Ectodermal cell (in vitro differentiated cells): Measurements from ENCODE around the gene TP53INP2.

Source experiments
- H3K27ac ChIP-seq: 2 replicates; pipeline ENCODE4 v1.7.0; 2013; ENCODE audit warnings: mild to moderate bottlenecking, low read depth, low read length; ENCODE audit not compliant: insufficient read depth, poor library complexity, severe bottlenecking
- H3K27me3 ChIP-seq: 2 replicates; pipeline ENCODE4 v1.7.0; 2013; ENCODE audit warnings: mild to moderate bottlenecking, low read length; ENCODE audit not compliant: insufficient read depth, control insufficient read depth, poor library complexity, severe bottlenecking
- H3K36me3 ChIP-seq: one replicate; pipeline ENCODE4 v1.7.0; 2013; ENCODE audit warnings: low read length; ENCODE audit not compliant: control insufficient read depth, insufficient read depth
- H3K4me1 ChIP-seq: one replicate; pipeline ENCODE4 v1.7.0; 2013; ENCODE audit warnings: low read length; ENCODE audit not compliant: control insufficient read depth, insufficient read depth
- H3K4me3 ChIP-seq: 2 replicates; pipeline ENCODE4 v1.7.0; 2013; ENCODE audit warnings: low read depth, low read length, control low read depth; ENCODE audit not compliant: insufficient read depth
- H3K9me3 ChIP-seq: 2 replicates; pipeline ENCODE4 v1.7.0; 2013; ENCODE audit warnings: mild to moderate bottlenecking, low read length, moderate library complexity; ENCODE audit not compliant: control insufficient read depth
- WGBS, 2 experiments: methylation state at CpG; one replicate each; pipeline ENCODE4 v1.1.7; 2013; ENCODE audit warnings: missing lambda C conversion rate in 2 of 2; 5-methylcytosine and 5-hydroxymethylcytosine counted together

The TP53INP2 gene

GRCh38 chr20:34676642-34677373 is 27.3 kb upstream of the TP53INP2 start, which contains the start of gene PIGU:
Gene PIGU, minus strand, starts transcription at chr20:34677092. Its CDS starts 7 bp downstream, at chr20:34677085.
- 0% methylated on average over 64 of the region's 64 CpGs for WGBS, 2 experiments
- Histone ChIP-seq H3K4me3 (peak within 1 kb of the TSS; percentile 87), H3K27me3 (no peaks in the 10 kb centered on the region), H3K36me3 (no peaks in the 10 kb centered on the region), H3K9me3 (no peaks in the 10 kb centered on the region), H3K27ac (peak within 1 kb of the TSS; percentile 69), H3K4me1 (no peaks in the 10 kb centered on the region)

- no peak overlapping the region for H3K4me3 ChIP-seq
- no peaks in the 10 kb centered on the region for H3K4me1 ChIP-seq
- H3K36me3 ChIP-seq, result no peaks in the 10 kb centered on the region
- no peaks in the 10 kb centered on the region for H3K27me3 ChIP-seq
- H3K9me3 ChIP-seq, result no peaks in the 10 kb centered on the region
- no peak overlapping the region for H3K27ac ChIP-seq
Measured at GRCh38 chr20:34680586-34681175, 23.5 kb upstream of the TP53INP2 start.

- WGBS, 2 experiments, result 75 to 88% methylated on average over 3 of the region's 3 CpGs
- no peak overlapping the region for H3K27ac ChIP-seq
- no peaks in the 10 kb centered on the region for H3K4me1 ChIP-seq
- H3K27me3 ChIP-seq, result no peaks in the 10 kb centered on the region
- H3K9me3 ChIP-seq, result no peaks in the 10 kb centered on the region
- no peak overlapping the region for H3K4me3 ChIP-seq
- no peaks in the 10 kb centered on the region for H3K36me3 ChIP-seq
Measured at GRCh38 chr20:34683667-34684066, 20.5 kb upstream of the TP53INP2 start.

GRCh38 chr20:34689486-34689885 is 14.7 kb upstream of the TP53INP2 start:
- Histone ChIP-seq H3K4me1 (no peaks in the 10 kb centered on the region), H3K27me3 (no peaks in the 10 kb centered on the region), H3K36me3 (no peaks in the 10 kb centered on the region), H3K27ac (no peak overlapping the region), H3K4me3 (no peak overlapping the region), H3K9me3 (no peaks in the 10 kb centered on the region)
- WGBS, 2 experiments, result 90 to 91% methylated on average over 2 of the region's 2 CpGs

GRCh38 chr20:34691838-34692237 is 12.3 kb upstream of the TP53INP2 start:
- Histone ChIP-seq H3K9me3 (no peaks in the 10 kb centered on the region), H3K27me3 (no peaks in the 10 kb centered on the region), H3K27ac (no peak overlapping the region), H3K4me1 (no peaks in the 10 kb centered on the region), H3K4me3 (no peak overlapping the region), H3K36me3 (no peaks in the 10 kb centered on the region)
- 93 to 94% methylated on average over 2 to 3 of the region's 3 CpGs for WGBS, 2 experiments

DNA sequence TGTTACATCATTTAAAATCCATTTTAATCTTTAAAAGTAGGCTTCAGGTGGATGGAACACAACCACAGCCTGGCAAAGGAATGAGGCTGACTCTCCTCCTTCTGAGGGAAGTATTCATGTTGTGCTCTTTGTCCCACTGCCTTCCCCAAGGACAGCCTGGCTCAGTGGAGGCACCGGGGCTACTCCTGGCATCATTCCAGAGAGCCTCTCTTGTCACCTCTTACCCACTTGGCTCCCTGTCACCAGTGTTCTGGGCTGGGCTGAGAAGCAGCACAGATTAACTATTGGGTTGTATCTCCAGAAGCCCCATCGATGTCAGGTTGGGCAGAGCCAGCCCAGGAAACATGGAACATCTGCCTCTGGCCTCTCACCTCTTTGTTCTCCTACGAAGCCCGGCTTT is 10.7 kb upstream of the TP53INP2 start:
- WGBS, 2 experiments, result 78 to 86% methylated on average over 4 of the region's 4 CpGs
- Histone ChIP-seq H3K9me3 (no peaks in the 10 kb centered on the region), H3K27me3 (no peaks in the 10 kb centered on the region)

DNA sequence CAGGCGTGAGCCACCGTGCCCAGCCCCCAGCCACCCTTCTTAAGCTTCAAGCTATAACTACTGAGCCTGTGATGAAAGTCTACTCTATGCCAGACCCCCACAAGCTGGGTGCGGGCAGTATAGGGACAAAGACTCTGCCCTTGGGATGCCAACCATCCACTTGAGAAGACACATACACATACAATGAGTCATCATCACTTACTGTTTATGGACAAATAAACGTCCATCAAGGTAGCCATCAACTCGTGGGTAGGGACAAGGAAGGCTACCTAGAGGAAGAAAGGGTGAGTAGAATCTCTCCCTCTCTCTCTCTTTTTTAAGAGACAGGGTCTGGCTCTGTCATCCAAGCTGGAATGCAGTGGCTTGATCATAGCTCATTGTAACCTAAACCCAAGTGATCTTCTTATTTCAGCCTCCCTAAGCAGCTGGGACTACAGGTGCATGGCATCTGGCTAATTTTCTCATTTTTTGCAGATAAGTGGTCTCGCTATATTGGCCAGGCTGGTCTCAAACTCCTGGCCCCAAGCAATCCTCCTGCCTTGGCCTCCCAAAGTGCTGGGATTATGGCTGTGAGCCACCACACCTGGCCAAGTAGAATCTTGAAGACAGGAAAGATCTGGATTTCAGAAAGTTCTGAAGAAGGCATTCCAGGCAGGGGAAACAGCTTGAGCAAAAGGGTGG is 2.6 kb upstream of the TP53INP2 start:
- no peaks in the 10 kb centered on the region for H3K36me3 ChIP-seq
- H3K4me3 ChIP-seq, result no peak overlapping the region
- WGBS, 2 experiments, result 89 to 91% methylated on average over 6 of the region's 6 CpGs
- H3K9me3 ChIP-seq, result no peaks in the 10 kb centered on the region
- peaks cover 12% of the 10 kb centered on the region for H3K4me1 ChIP-seq
- H3K27me3 ChIP-seq, result peaks cover 36% of the 10 kb centered on the region
- no peak overlapping the region for H3K27ac ChIP-seq

More for the DNA sequence above, 10.7 kb upstream of the TP53INP2 start:
- no peaks in the 10 kb centered on the region for H3K36me3 ChIP-seq
- H3K27ac ChIP-seq, result no peak overlapping the region
- no peak overlapping the region for H3K4me3 ChIP-seq
- no peaks in the 10 kb centered on the region for H3K4me1 ChIP-seq

DNA sequence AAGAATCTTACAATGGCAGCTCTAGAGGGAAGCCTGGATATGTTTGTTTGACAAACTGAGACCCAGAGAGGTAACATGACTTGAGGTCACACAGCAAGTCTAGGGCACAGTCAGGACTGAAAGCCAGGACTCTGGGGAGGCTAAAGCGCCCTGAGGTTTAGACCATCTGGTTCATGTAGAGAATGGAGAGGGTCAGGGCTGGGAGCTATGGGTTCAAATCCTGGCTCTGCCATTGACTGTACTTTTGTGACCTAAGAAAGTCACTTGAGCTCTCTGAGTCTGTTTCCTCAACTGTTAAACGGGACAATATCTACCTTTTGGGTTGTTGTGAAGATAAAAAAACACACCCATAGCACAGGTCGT is 1.1 kb upstream of the TP53INP2 start:
- Histone ChIP-seq H3K27me3 (peaks cover 46% of the 10 kb centered on the region), H3K36me3 (no peaks in the 10 kb centered on the region), H3K27ac (no peak overlapping the region), H3K4me1 (peaks cover 12% of the 10 kb centered on the region), H3K4me3 (peak overlapping the region; percentile 81), H3K9me3 (no peaks in the 10 kb centered on the region)
- WGBS, 2 experiments, result 54 to 57% methylated on average over 3 of the region's 3 CpGs

DNA sequence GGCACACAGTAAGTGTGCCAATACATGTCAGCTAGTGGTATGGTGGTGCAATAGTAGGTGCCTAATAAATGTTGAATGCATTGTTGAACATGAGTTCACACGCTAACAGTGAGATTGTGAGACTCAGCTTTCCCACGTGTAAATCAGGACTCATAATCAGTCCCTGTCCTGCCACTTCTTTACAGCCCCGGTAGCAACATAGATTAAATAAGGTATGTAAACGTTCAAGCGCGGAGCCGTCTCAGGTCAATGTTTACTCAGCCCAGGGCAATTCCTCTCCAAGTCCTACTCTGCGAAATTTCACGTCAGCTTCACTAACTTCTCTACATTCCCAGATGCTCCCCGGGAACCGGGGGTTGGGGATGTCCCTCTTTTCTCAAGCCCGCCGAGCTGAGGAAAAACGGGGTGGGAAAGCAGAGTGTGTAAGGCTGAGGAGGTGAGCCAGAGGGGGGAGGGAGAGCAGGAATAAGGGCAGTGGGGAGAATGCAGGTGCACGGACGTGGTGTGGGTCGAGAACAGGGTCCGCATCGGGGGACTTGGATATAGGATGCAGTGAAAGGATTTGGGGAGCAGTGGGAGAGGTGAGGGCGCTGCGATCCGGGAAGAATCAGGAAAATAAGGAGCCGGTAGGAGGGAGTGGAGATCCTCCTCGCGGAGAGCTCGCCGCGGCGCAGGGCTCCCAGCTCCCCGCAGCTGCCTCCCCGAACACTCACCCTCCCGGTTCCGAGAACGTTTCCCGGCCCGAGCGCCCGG is 544 bp upstream of the TP53INP2 start:
- peaks cover 52% of the 10 kb centered on the region for H3K27me3 ChIP-seq
- WGBS, 2 experiments, result 2 to 4% methylated on average over 34 to 38 of the region's 38 CpGs

DNA sequence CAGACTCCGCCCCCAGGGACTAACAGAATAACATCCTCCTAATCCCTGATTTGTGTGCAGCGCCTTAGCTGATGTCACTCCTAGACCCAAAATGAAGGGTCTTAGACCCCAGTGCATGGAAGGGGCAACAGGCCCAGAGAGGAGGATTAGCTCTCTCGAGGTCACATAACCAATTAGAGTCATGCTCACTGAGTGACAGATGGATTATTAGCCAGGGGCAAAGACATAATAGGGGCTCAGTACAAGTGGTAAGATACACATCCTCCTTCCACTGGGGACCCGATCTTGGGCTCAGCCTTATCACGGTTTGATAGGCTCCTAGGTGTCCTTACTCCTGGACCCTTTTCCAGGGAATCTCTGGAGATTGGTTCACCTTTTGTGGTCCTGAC is 858 bp downstream of the TP53INP2 start:
- Histone ChIP-seq H3K27me3 (peaks cover 59% of the 10 kb centered on the region), H3K36me3 (no peaks in the 10 kb centered on the region), H3K9me3 (no peaks in the 10 kb centered on the region), H3K4me1 (peaks cover 12% of the 10 kb centered on the region), H3K4me3 (peak overlapping the region; percentile 81), H3K27ac (no peak overlapping the region)
- 69 to 71% methylated on average over 5 of the region's 5 CpGs for WGBS, 2 experiments

More for the DNA sequence above, 544 bp upstream of the TP53INP2 start:
- Histone ChIP-seq H3K36me3 (no peaks in the 10 kb centered on the region), H3K4me1 (peaks cover 12% of the 10 kb centered on the region), H3K4me3 (peak overlapping the region; percentile 81), H3K27ac (peak overlapping the region; percentile 98), H3K9me3 (no peaks in the 10 kb centered on the region)
